GM06990 (cell line): ENCODE results near the gene MCU.
"Not testable (repeated sequence)": the region's sequence is repeated elsewhere in the genome, so short reads cannot be mapped to it uniquely, and the experiment has no call there.

Experiments
- DNase-seq: peaks from one replicate; pipeline ENCODE4 v3.0.0-alpha.2; 2011; ENCODE audit not compliant: insufficient read length; ENCODE audit errors: extremely low read depth
- H3K27me3 ChIP-seq: replicated peaks from 2 replicates; pipeline ENCODE4 v1.6.0; 2011; ENCODE audit warnings: low read length; ENCODE audit not compliant: control insufficient read depth, insufficient read depth
- H3K36me3 ChIP-seq: 2 replicates; pipeline ENCODE4 v1.5.1; 2011; ENCODE audit warnings: low read length; ENCODE audit not compliant: control insufficient read depth, insufficient read depth
- H3K4me3 ChIP-seq: replicated peaks from 2 replicates; pipeline ENCODE4 v1.5.1; 2011; ENCODE audit warnings: low read depth, mild to moderate bottlenecking, control low read depth, low read length
- TF ChIP-seq, protein P1 (sequence below): IDR thresholded peaks from 2 replicates; pipeline ENCODE4 v1.5.1; 2011; ENCODE audit warnings: low read length, control low read depth, mild to moderate bottlenecking, inconsistent platforms; ENCODE audit not compliant: insufficient read depth, poor library complexity, severe bottlenecking

MCU gene

DNA sequence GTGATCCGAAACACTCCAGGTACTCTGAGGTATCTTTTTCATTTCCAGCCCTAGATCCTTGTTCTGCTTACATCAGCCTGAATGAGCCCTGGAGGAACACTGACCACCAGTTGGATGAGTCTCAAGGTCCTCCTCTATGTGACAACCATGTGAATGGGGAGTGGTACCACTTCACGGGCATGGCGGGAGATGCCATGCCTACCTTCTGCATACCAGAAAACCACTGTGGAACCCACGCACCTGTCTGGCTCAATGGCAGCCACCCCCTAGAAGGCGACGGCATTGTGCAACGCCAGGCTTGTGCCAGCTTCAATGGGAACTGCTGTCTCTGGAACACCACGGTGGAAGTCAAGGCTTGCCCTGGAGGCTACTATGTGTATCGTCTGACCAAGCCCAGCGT, 206.7 kb downstream of the MCU start:
- Histone ChIP-seq H3K4me3 (no peak overlapping the region), H3K36me3 (no peaks in the 10 kb centered on the region), H3K27me3 (no peaks in the 10 kb centered on the region)
- TF ChIP-seq, protein P1, sequence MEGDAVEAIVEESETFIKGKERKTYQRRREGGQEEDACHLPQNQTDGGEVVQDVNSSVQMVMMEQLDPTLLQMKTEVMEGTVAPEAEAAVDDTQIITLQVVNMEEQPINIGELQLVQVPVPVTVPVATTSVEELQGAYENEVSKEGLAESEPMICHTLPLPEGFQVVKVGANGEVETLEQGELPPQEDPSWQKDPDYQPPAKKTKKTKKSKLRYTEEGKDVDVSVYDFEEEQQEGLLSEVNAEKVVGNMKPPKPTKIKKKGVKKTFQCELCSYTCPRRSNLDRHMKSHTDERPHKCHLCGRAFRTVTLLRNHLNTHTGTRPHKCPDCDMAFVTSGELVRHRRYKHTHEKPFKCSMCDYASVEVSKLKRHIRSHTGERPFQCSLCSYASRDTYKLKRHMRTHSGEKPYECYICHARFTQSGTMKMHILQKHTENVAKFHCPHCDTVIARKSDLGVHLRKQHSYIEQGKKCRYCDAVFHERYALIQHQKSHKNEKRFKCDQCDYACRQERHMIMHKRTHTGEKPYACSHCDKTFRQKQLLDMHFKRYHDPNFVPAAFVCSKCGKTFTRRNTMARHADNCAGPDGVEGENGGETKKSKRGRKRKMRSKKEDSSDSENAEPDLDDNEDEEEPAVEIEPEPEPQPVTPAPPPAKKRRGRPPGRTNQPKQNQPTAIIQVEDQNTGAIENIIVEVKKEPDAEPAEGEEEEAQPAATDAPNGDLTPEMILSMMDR: no peak
- DNase-seq: no peak

GRCh38 chr10:72899545-72899944, 207.6 kb downstream of the MCU start:
- Histone ChIP-seq H3K27me3 (no peaks in the 10 kb centered on the region), H3K4me3 (no peak overlapping the region), H3K36me3 (no peaks in the 10 kb centered on the region)
- TF ChIP-seq, protein P1: no peak
- DNase-seq: no peak

- H3K27me3 ChIP-seq, H3K4me3 ChIP-seq, DNase-seq, H3K36me3 ChIP-seq: not testable (repeated sequence)
Measured at GRCh38 chr10:72903941-72904446, 212.1 kb downstream of the MCU start.

DNA sequence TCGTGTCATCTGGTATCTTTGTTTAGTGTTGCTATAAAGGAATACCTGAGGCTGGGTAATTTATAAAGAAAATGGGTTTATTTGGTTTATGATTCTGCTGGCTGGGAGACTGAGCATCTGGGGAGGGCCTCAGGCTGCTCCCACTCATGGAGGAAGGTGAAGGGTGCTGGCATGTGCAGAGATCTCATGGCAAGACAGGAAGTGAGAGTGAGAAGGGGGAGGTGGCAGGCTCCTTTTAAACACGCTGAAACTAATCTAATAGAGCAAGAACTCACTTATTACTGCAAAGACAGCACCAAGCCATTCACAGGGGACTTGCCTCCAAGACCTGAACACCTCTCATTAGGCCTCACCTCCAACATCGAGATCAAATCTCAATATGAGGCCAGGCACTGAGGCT, 212.9 kb downstream of the MCU start:
- TF ChIP-seq, protein P1: no peak
- Histone ChIP-seq H3K27me3 (no peaks in the 10 kb centered on the region), H3K36me3 (no peaks in the 10 kb centered on the region), H3K4me3 (no peak overlapping the region)
- no peak for DNase-seq

GRCh38 chr10:72906446-72906845, 214.5 kb downstream of the MCU start:
- TF ChIP-seq, protein P1: no peak
- H3K36me3 ChIP-seq: no peaks in the 10 kb centered on the region
- H3K4me3 ChIP-seq: no peak overlapping the region
- no peaks in the 10 kb centered on the region for H3K27me3 ChIP-seq
- DNase-seq: no peak

DNA sequence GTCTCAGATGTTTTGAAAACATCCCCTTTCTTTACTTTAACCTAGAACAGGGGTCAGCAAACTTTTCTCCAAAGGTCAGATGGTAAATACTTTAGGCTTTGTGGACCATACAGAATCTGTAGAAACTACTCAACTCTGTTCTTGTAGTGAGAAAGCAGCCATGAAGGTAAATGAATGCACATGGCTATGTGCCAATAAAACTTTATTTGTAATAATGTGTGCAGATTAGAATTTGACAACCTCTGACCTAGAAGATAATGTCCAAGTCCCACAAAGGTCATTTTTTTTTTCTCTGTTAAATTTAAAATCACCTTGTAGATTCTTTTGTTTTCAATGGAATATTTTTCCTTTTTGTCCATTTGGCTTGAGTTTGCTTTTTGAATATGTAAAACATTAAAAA, 218.8 kb downstream of the MCU start:
- TF ChIP-seq, protein P1: no peak

More for the DNA sequence above, 218.8 kb downstream of the MCU start:
- no peaks in the 10 kb centered on the region for H3K36me3 ChIP-seq
- DNase-seq: no peak
- H3K27me3 ChIP-seq: no peaks in the 10 kb centered on the region
- H3K4me3 ChIP-seq: no peak overlapping the region
